Smooth muscle cell (in vitro differentiated cells): ENCODE measurements around the gene SORL1. TPM values are rescaled to one million over a fixed set of nuclear protein-coding genes. Genes with fewer than 3 reads are reported as not detected.
A peak's percentile ranks its signal among the peaks of the same experiment; 100 is the strongest.

Experiments
- DNase-seq: peaks from one replicate; lab custom pipeline; 2025; ENCODE audit not compliant: unreplicated experiment; lab: John Stamatoyannopoulos, UW
- H2AFZ ChIP-seq: fragments of 200-600 bp; sonication (generic); 2 replicates; pipeline ENCODE4 v1.6.0; 2016; ENCODE audit warnings: antibody characterized with exemption, low read depth, mild to moderate bottlenecking
- H3F3A ChIP-seq: fragments of 200-600 bp; sonication (generic); 2 replicates; pipeline ENCODE4 v1.6.0; 2017; ENCODE audit warnings: antibody characterized with exemption, low read depth
- H3K27ac ChIP-seq: fragments of 200-600 bp; sonication (generic); 2 replicates; pipeline ENCODE4 v1.5.1; 2016; ENCODE audit warnings: low read depth, mild to moderate bottlenecking
- H3K27me3 ChIP-seq: fragments of 200-600 bp; sonication (generic); 2 replicates; pipeline ENCODE4 v1.6.1; 2016; ENCODE audit warnings: low read depth, mild to moderate bottlenecking
- H3K36me3 ChIP-seq: fragments of 200-600 bp; sonication (generic); 2 replicates; pipeline ENCODE4 v1.5.1; 2016; ENCODE audit warnings: low read depth
- H3K4me1 ChIP-seq: fragments of 200-600 bp; sonication (generic); 2 replicates; pipeline ENCODE4 v1.5.1; 2016; ENCODE audit warnings: low read depth
- H3K4me2 ChIP-seq: fragments of 200-600 bp; sonication (generic); 2 replicates; pipeline ENCODE4 v1.6.0; 2016; ENCODE audit warnings: mild to moderate bottlenecking
- H3K4me3 ChIP-seq: fragments of 200-600 bp; sonication (generic); 2 replicates; pipeline ENCODE4 v1.5.1; 2016; ENCODE audit warnings: mild to moderate bottlenecking
- H3K79me2 ChIP-seq: fragments of 200-600 bp; sonication (generic); 2 replicates; pipeline ENCODE4 v1.6.0; 2016; ENCODE audit warnings: low read depth, mild to moderate bottlenecking
- H3K9ac ChIP-seq: fragments of 200-600 bp; sonication (generic); 2 replicates; pipeline ENCODE4 v1.6.0; 2016; ENCODE audit warnings: low read depth
- H3K9me3 ChIP-seq: fragments of 200-600 bp; sonication (generic); replicated peaks from 2 replicates; pipeline ENCODE4 v1.5.1; 2016; ENCODE audit warnings: low read depth
- H4K20me1 ChIP-seq: fragments of 200-600 bp; sonication (generic); 2 replicates; pipeline ENCODE4 v1.6.0; 2016; ENCODE audit warnings: low read depth
- WGBS: methylation state at CpG from one replicate; pipeline ENCODE4 v1.1.7; 2016; ENCODE audit warnings: low lambda C conversion rate; 5-methylcytosine and 5-hydroxymethylcytosine counted together
- polyA plus RNA-seq: library from polyadenylated mRNA; unstranded; fragments of >200 nt; fragmentation: Nextera tagmentation; extraction: Ambion mirVana; gene quantifications from 2 replicates; pipeline ENCODE4 v1.2.1, GENCODE V29; 2016
- total RNA-seq: library from RNA; depleted of rRNA; stranded (reverse); fragments of >200 nt; gene quantifications from 2 replicates; pipeline ENCODE4 v1.2.3, GENCODE V29; 2014
- TF ChIP-seq, protein P1 (sequence below): fragments of 200-600 bp; sonication (generic); IDR thresholded peaks from 2 replicates; pipeline ENCODE4 v1.5.1; 2017; ENCODE audit warnings: borderline replicate concordance, mild to moderate bottlenecking, antibody characterized with exemption; ENCODE audit not compliant: insufficient read depth, poor library complexity, severe bottlenecking

The SORL1 gene
- total and polyA plus RNA-seq, 2 experiments from 2014 or later = 1.2 to 5.8 TPM

- peak within 1 kb of the TSS; percentile 98 for H2AFZ ChIP-seq
- H3K27ac ChIP-seq = no peak within 1 kb of the TSS
- no peak within 1 kb of the TSS for H3K9ac ChIP-seq
- H4K20me1 ChIP-seq = no peaks in the 10 kb centered on the region
- peak within 1 kb of the TSS; percentile 94 for H3K4me2 ChIP-seq
- H3F3A ChIP-seq = no peaks in the 10 kb centered on the region
- peaks cover 11% of the 10 kb centered on the region for H3K4me1 ChIP-seq
- peaks cover 8% of the 10 kb centered on the region for H3K27me3 ChIP-seq
- H3K79me2 ChIP-seq = no peaks in the 10 kb centered on the region
- H3K9me3 ChIP-seq = no peaks in the 10 kb centered on the region
- H3K36me3 ChIP-seq = no peaks in the 10 kb centered on the region
- TF ChIP-seq, protein P1, sequence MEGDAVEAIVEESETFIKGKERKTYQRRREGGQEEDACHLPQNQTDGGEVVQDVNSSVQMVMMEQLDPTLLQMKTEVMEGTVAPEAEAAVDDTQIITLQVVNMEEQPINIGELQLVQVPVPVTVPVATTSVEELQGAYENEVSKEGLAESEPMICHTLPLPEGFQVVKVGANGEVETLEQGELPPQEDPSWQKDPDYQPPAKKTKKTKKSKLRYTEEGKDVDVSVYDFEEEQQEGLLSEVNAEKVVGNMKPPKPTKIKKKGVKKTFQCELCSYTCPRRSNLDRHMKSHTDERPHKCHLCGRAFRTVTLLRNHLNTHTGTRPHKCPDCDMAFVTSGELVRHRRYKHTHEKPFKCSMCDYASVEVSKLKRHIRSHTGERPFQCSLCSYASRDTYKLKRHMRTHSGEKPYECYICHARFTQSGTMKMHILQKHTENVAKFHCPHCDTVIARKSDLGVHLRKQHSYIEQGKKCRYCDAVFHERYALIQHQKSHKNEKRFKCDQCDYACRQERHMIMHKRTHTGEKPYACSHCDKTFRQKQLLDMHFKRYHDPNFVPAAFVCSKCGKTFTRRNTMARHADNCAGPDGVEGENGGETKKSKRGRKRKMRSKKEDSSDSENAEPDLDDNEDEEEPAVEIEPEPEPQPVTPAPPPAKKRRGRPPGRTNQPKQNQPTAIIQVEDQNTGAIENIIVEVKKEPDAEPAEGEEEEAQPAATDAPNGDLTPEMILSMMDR = no peak
- 6% methylated on average over 20 of the region's 21 CpGs for WGBS
- H3K4me3 ChIP-seq = peak within 1 kb of the TSS; percentile 86
- no peak for DNase-seq
These were observed 566 bp downstream of the SORL1 start, which contains the start of gene SORL1-AS1 for GRCh38 chr11:121452609-121453150. TSS of gene SORL1-AS1 (minus strand) at chr11:121452967.

DNA sequence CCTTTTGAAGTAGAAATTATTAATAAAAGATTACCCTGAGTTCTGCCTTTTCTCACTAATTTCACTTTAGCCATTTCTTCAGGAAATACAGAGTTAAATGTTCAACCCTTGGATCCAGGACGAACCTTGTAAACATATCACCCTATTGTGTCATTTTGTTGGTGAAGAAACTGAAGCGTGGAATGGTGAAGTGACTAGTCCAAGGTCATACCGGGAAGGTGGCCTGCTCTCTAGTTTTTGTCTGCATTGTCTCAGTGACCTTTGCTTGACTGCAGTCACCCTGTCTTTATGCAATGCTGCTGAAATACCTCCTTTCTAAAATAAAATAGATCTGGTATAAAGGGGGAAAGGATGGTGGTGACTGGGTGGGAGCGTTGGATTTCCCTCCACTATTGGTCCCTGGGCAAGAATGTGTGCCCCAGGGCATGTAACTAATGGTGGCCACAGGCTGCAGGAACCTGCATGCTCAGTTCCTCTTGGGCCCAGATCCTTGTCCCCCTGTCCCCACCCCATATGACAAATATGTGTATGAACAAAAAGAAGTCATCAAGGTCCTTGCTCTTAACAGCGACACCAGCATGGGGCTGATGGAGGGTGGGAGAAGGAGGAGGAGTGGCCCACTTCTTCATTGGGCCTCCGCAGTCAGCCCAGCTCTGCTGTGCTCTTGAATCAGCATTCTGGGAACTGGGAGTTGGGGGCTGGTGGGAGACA, 1.6 kb downstream of the SORL1 start:
- H2AFZ ChIP-seq = no peak overlapping the region
- H3K36me3 ChIP-seq = no peaks in the 10 kb centered on the region
- no peaks in the 10 kb centered on the region for H3K9me3 ChIP-seq
- H3K4me3 ChIP-seq = peak overlapping the region; percentile 86
- peaks cover 11% of the 10 kb centered on the region for H3K4me1 ChIP-seq
- H3K27me3 ChIP-seq = peaks cover 8% of the 10 kb centered on the region
- no peaks in the 10 kb centered on the region for H4K20me1 ChIP-seq
- DNase-seq = no peak
- no peak overlapping the region for H3K4me2 ChIP-seq
- H3F3A ChIP-seq = no peaks in the 10 kb centered on the region
- H3K9ac ChIP-seq = no peak overlapping the region
- H3K27ac ChIP-seq = no peak overlapping the region
- H3K79me2 ChIP-seq = no peaks in the 10 kb centered on the region
- TF ChIP-seq, protein P1 = no peak
- 90% methylated on average over 6 of the region's 6 CpGs for WGBS

DNA sequence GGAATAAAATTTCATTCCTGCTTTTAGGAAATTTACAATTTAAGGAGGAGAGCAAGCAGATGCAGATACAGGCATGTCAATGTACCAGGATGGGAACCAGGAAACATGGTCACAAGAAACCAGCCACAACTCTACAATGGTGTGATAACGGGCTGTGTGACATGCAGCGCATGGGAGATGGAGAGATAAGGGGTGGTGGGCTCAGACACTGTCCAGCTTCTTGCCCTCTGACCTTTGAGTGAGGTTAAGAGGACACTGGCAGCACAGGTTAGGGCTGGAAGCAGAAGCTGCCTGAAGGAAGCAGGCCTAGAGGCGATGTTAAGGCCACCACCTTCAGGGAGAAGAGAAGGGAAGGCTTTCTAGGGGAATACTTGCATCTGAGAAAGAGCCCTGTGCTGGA, 3.0 kb downstream of the SORL1 start:
- peaks cover 11% of the 10 kb centered on the region for H3K4me1 ChIP-seq
- H3K4me3 ChIP-seq = no peak overlapping the region
- H2AFZ ChIP-seq = no peak overlapping the region
- H3K9ac ChIP-seq = no peak overlapping the region
- no peaks in the 10 kb centered on the region for H3F3A ChIP-seq
- no peak overlapping the region for H3K27ac ChIP-seq
- no peak for DNase-seq
- no peak overlapping the region for H3K4me2 ChIP-seq
- no peaks in the 10 kb centered on the region for H3K9me3 ChIP-seq
- 82% methylated on average over 3 of the region's 3 CpGs for WGBS
- H3K79me2 ChIP-seq = no peaks in the 10 kb centered on the region
- no peaks in the 10 kb centered on the region for H4K20me1 ChIP-seq
- TF ChIP-seq, protein P1 = no peak
- H3K27me3 ChIP-seq = peaks cover 8% of the 10 kb centered on the region
- no peaks in the 10 kb centered on the region for H3K36me3 ChIP-seq
